Neural progenitor cell (in vitro differentiated cells): Measurements from ENCODE around the gene SDK1. TPM values are rescaled to one million over a fixed set of nuclear protein-coding genes. Genes with fewer than 3 reads are reported as not detected.

Experiments used
- DNase-seq: peaks from one replicate; pipeline ENCODE4 v3.0.0-alpha.2; 2016; ENCODE audit warnings: low spot score
- H2AFZ ChIP-seq: fragments of 200-600 bp; sonication (generic); replicated peaks from 2 replicates; pipeline ENCODE4 v1.6.1; 2016; ENCODE audit warnings: antibody characterized with exemption
- H3F3A ChIP-seq: fragments of 200-600 bp; sonication (generic); 2 replicates; pipeline ENCODE4 v1.6.1; 2016; ENCODE audit warnings: antibody characterized with exemption, low read depth
- H3K27ac ChIP-seq: fragments of 200-600 bp; sonication (generic); 2 replicates; pipeline ENCODE4 v1.5.1; 2016; ENCODE audit warnings: mild to moderate bottlenecking
- H3K27me3 ChIP-seq: fragments of 200-600 bp; sonication (generic); 2 replicates; pipeline ENCODE4 v1.6.1; 2016; ENCODE audit warnings: mild to moderate bottlenecking, moderate library complexity
- H3K36me3 ChIP-seq: fragments of 200-600 bp; sonication (generic); 2 replicates; pipeline ENCODE4 v1.5.1; 2016
- H3K4me1 ChIP-seq: fragments of 200-600 bp; sonication (generic); 2 replicates; pipeline ENCODE4 v1.6.1; 2016; ENCODE audit warnings: mixed run types
- H3K4me2 ChIP-seq: fragments of 200-600 bp; sonication (generic); 2 replicates; pipeline ENCODE4 v1.6.1; 2016
- H3K4me3 ChIP-seq: fragments of 200-600 bp; sonication (generic); 2 replicates; pipeline ENCODE4 v1.5.1; 2016
- H3K79me2 ChIP-seq: fragments of 200-600 bp; sonication (generic); 2 replicates; pipeline ENCODE4 v1.6.1; 2016; ENCODE audit warnings: low read depth
- H3K9ac ChIP-seq: fragments of 200-600 bp; sonication (generic); 2 replicates; pipeline ENCODE4 v1.6.1; 2016
- H3K9me3 ChIP-seq: fragments of 200-600 bp; sonication (generic); 2 replicates; pipeline ENCODE4 v1.5.1; 2016; ENCODE audit warnings: low read depth
- H4K20me1 ChIP-seq: fragments of 200-600 bp; sonication (generic); 2 replicates; pipeline ENCODE4 v1.6.1; 2016; ENCODE audit warnings: low read depth
- H3K27ac Mint-ChIP-seq: 3 replicates; pipeline ENCODE4 v1.8.0; 2021; ENCODE audit warnings: mixed read lengths
- H3K27me3 Mint-ChIP-seq: 2 replicates; pipeline ENCODE4 v1.8.0; 2022; ENCODE audit warnings: low read depth, mild to moderate bottlenecking, inconsistent platforms, moderate library complexity, mixed read lengths; ENCODE audit not compliant: insufficient read depth
- H3K36me3 Mint-ChIP-seq: 3 replicates; pipeline ENCODE4 v1.8.0; 2021; ENCODE audit warnings: mixed read lengths
- H3K4me1 Mint-ChIP-seq: 3 replicates; pipeline ENCODE4 v1.8.0; 2021; ENCODE audit warnings: mixed read lengths
- H3K4me3 Mint-ChIP-seq: 3 replicates; pipeline ENCODE4 v1.8.0; 2021; ENCODE audit warnings: mild to moderate bottlenecking, moderate library complexity, mixed read lengths
- H3K9me3 Mint-ChIP-seq: 3 replicates; pipeline ENCODE4 v1.8.0; 2020; ENCODE audit warnings: mixed read lengths
- EZH2 ChIP-seq: fragments of 200-600 bp; sonication (generic); IDR thresholded peaks from 2 replicates; pipeline ENCODE4 v1.6.1; 2017; ENCODE audit warnings: antibody characterized with exemption, mild to moderate bottlenecking, moderate library complexity
- EZH2phosphoT487 ChIP-seq: fragments of 200-600 bp; sonication (generic); IDR thresholded peaks from 2 replicates; pipeline ENCODE4 v1.6.1; 2017; ENCODE audit warnings: antibody characterized with exemption
- total RNA-seq: library from RNA; depleted of rRNA; stranded (reverse); fragments of >200 nt; gene quantifications from 2 replicates; pipeline ENCODE4 v1.2.3, GENCODE V29; 2015; ENCODE audit warnings: low replicate concordance
- TF ChIP-seq, protein P1 (sequence below): fragments of 200-600 bp; sonication (generic); IDR thresholded peaks from 2 replicates; pipeline ENCODE4 v1.5.1; 2017; ENCODE audit warnings: antibody characterized with exemption, mild to moderate bottlenecking

SDK1 gene
- total RNA-seq, 1 donor from 2014 or later = 4.9 TPM

DNA sequence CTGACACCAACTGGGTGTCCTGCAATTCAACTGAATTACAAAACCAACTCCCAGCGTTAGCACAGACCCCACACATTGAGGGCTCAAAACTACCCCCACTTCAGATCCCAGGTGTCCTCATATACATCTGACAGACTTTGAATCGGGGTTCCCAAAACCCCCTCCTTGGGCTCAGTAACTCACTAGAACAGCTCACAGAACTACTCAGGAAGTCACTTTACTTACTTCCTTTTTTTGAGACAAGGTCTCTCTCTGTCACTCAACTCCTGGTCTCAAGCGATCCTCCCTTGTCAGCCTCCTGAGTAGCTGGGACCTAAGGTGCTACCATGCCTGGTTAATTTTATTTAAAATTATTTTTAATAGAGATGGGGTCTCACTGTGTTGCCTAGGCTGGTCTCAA, 456.0 kb downstream of the SDK1 start:
- Mint-ChIP-seq H3K36me3 (no peaks in the 10 kb centered on the region), H3K27ac (no peak overlapping the region), H3K4me3 (no peak overlapping the region), H3K9me3 (peaks cover 5% of the 10 kb centered on the region), H3K4me1 (peaks cover 25% of the 10 kb centered on the region), H3K27me3 (no peaks in the 10 kb centered on the region)
- DNase-seq = no peak
- H3K4me1 ChIP-seq = peaks cover 12% of the 10 kb centered on the region
- H4K20me1 ChIP-seq = no peaks in the 10 kb centered on the region
- no peak overlapping the region for H3K4me2 ChIP-seq
- no peak overlapping the region for H3K4me3 ChIP-seq
- no peaks in the 10 kb centered on the region for H3K36me3 ChIP-seq
- TF ChIP-seq, protein P1, sequence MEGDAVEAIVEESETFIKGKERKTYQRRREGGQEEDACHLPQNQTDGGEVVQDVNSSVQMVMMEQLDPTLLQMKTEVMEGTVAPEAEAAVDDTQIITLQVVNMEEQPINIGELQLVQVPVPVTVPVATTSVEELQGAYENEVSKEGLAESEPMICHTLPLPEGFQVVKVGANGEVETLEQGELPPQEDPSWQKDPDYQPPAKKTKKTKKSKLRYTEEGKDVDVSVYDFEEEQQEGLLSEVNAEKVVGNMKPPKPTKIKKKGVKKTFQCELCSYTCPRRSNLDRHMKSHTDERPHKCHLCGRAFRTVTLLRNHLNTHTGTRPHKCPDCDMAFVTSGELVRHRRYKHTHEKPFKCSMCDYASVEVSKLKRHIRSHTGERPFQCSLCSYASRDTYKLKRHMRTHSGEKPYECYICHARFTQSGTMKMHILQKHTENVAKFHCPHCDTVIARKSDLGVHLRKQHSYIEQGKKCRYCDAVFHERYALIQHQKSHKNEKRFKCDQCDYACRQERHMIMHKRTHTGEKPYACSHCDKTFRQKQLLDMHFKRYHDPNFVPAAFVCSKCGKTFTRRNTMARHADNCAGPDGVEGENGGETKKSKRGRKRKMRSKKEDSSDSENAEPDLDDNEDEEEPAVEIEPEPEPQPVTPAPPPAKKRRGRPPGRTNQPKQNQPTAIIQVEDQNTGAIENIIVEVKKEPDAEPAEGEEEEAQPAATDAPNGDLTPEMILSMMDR = no peak
- no peak for TF ChIP-seq EZH2
- no peak for TF ChIP-seq EZH2phosphoT487
- H3K9me3 ChIP-seq = peaks cover 3% of the 10 kb centered on the region
- H3K9ac ChIP-seq = no peak overlapping the region
- no peaks in the 10 kb centered on the region for H3K27me3 ChIP-seq
- no peak overlapping the region for H2AFZ ChIP-seq
- H3K79me2 ChIP-seq = no peaks in the 10 kb centered on the region
- no peak overlapping the region for H3K27ac ChIP-seq
- peaks cover 13% of the 10 kb centered on the region for H3F3A ChIP-seq

DNA sequence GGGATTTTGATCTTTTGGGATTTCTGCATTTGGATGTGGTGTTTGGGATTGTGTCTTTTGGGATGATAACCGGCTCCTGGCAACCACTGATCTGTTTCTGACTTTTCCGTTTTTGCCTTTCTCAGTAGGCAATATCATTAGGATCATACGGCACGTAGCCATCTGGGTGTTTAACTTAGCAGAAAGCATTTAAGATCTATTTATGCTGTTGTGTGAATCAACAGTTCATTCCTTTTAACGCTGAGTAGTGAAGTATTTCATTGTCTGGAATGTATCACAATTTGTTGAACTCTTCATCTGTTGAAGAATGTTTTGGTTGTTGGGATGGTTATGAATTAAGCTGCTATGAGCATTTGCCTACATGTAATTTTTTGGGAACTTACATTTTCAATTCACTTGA, 459.6 kb downstream of the SDK1 start:
- no peak overlapping the region for H3K27ac Mint-ChIP-seq
- Histone ChIP-seq H3K27me3 (no peaks in the 10 kb centered on the region), H3K9ac (no peak overlapping the region)

DNA sequence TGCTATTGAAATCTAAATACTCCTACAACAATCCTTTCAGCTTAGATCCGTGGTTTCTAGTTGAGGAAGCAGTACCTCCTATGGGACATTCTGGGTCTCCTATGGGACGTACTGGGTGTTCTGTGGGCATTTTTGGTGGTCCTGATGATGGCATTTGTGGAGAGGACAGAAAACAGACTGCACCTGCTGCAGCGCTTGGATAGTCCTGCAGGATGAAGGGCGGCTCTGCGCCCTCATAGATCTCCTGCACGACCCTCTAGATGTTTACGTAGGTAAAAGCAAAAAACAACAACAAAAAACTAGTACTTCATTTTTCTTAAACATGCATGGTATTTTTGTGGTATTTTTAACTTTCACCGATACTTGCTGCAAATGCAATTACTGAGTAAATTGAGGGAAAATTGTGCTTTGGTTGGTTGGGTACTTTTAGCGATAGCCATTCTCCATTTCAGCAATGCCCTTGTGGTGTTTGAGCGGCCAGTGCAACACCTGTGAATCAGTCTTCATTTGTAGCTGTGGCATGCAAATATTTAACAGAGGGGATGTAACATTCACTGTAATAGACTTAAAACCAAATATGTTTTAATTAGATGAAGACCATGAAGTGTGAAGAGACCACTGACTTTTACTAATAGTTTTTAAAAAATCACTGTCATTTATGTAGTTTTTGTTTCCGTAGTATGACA, 461.2 kb downstream of the SDK1 start:
- Histone ChIP-seq H3K79me2 (no peaks in the 10 kb centered on the region), H3K4me3 (no peak overlapping the region), H3K36me3 (no peaks in the 10 kb centered on the region), H3K4me1 (no peaks in the 10 kb centered on the region), H3K4me2 (no peak overlapping the region), H2AFZ (no peak overlapping the region), H3K9me3 (peaks cover 3% of the 10 kb centered on the region), H3F3A (no peaks in the 10 kb centered on the region), H3K27me3 (no peaks in the 10 kb centered on the region), H3K9ac (no peak overlapping the region), H4K20me1 (no peaks in the 10 kb centered on the region), H3K27ac (no peak overlapping the region)
- DNase-seq = no peak
- TF ChIP-seq EZH2phosphoT487 (no peak), EZH2 (no peak)
- TF ChIP-seq, protein P1 = no peak
- Mint-ChIP-seq H3K4me1 (peaks cover 6% of the 10 kb centered on the region), H3K27ac (peak overlapping the region; percentile 29), H3K9me3 (peaks cover 3% of the 10 kb centered on the region), H3K27me3 (no peaks in the 10 kb centered on the region), H3K36me3 (no peaks in the 10 kb centered on the region), H3K4me3 (no peak overlapping the region)

More for the DNA sequence above, 459.6 kb downstream of the SDK1 start:
- Mint-ChIP-seq H3K27me3 (no peaks in the 10 kb centered on the region), H3K4me3 (no peak overlapping the region), H3K4me1 (peaks cover 2% of the 10 kb centered on the region), H3K9me3 (peaks cover 5% of the 10 kb centered on the region), H3K36me3 (no peaks in the 10 kb centered on the region)
- H3K9me3 ChIP-seq = peaks cover 3% of the 10 kb centered on the region
- H3K79me2 ChIP-seq = no peaks in the 10 kb centered on the region
- no peak overlapping the region for H3K4me2 ChIP-seq
- H4K20me1 ChIP-seq = no peaks in the 10 kb centered on the region
- H3K36me3 ChIP-seq = no peaks in the 10 kb centered on the region
- H3F3A ChIP-seq = no peaks in the 10 kb centered on the region
- no peaks in the 10 kb centered on the region for H3K4me1 ChIP-seq
- no peak overlapping the region for H2AFZ ChIP-seq
- TF ChIP-seq, protein P1 = no peak
- no peak for TF ChIP-seq EZH2
- TF ChIP-seq EZH2phosphoT487 = no peak
- no peak overlapping the region for H3K27ac ChIP-seq
- H3K4me3 ChIP-seq = no peak overlapping the region
- no peak for DNase-seq
